Immature natural killer cell (primary cell): ENCODE data around the gene AGBL1. TPM values are rescaled to one million over a fixed set of nuclear protein-coding genes. Genes with fewer than 3 reads are reported as not detected.

ENCODE experiments used
- DNase-seq, 3 donors: peaks; one replicate each; pipeline ENCODE4 v3.0.0; 2022; ENCODE audit warnings: mixed read lengths in 1 of 3
- H3K27ac Mint-ChIP-seq, 6 donors: one replicate each; pipeline ENCODE4 v1.8.0; 2020; ENCODE audit warnings: mixed read lengths in 6 of 6, mild to moderate bottlenecking in 5 of 6, inconsistent platforms in 4 of 6, moderate library complexity in 3 of 6
- H3K27me3 Mint-ChIP-seq, 3 donors: one replicate each; pipeline ENCODE4 v1.8.0; 2020 to 2021; ENCODE audit warnings: low read depth in 3 of 3, mild to moderate bottlenecking in 3 of 3, mixed read lengths in 3 of 3, moderate library complexity in 3 of 3, inconsistent platforms in 1 of 3
- H3K36me3 Mint-ChIP-seq, 3 donors: one replicate each; pipeline ENCODE4 v1.8.0; 2020; ENCODE audit warnings: mixed read lengths in 3 of 3, inconsistent platforms in 2 of 3, mild to moderate bottlenecking in 2 of 3
- H3K4me1 Mint-ChIP-seq, 2 donors: one replicate each; pipeline ENCODE4 v1.8.0; 2020; ENCODE audit warnings: inconsistent platforms in 2 of 2, mild to moderate bottlenecking in 2 of 2, mixed read lengths in 2 of 2, moderate library complexity in 1 of 2
- H3K4me3 Mint-ChIP-seq, 5 donors: one replicate each; pipeline ENCODE4 v1.8.0; 2020; ENCODE audit warnings: mild to moderate bottlenecking in 5 of 5, mixed read lengths in 5 of 5, inconsistent platforms in 3 of 5, moderate library complexity in 3 of 5
- H3K9me3 Mint-ChIP-seq, 6 donors: one replicate each; pipeline ENCODE4 v1.8.0; 2020; ENCODE audit warnings: mild to moderate bottlenecking in 6 of 6, mixed read lengths in 6 of 6, inconsistent platforms in 4 of 6, moderate library complexity in 3 of 6
- polyA plus RNA-seq, 3 donors: library from polyadenylated mRNA; unstranded; fragments of 300-500 nt; fragmentation: Illumina TruSeq; gene quantifications; one replicate each; pipeline ENCODE4 v1.2.3, GENCODE V29; 2021

Gene AGBL1
- polyA plus RNA-seq, 3 donors from 2014 or later = not detected

GRCh38 chr15:86161250-86161649 is 81.6 kb downstream of the AGBL1 start:
- no peak overlapping the region for H3K27ac Mint-ChIP-seq
- no peak for DNase-seq
- no peak overlapping the region for H3K4me3 Mint-ChIP-seq
- no peaks in the 10 kb centered on the region for H3K36me3 Mint-ChIP-seq
- no peaks in the 10 kb centered on the region for H3K4me1 Mint-ChIP-seq
- H3K27me3 Mint-ChIP-seq = peaks cover 0 to 3% (median 0%) of the 10 kb centered on the region in 3 donors
- H3K9me3 Mint-ChIP-seq = peaks cover 0 to 2% (median 0%) of the 10 kb centered on the region in 6 donors

DNA sequence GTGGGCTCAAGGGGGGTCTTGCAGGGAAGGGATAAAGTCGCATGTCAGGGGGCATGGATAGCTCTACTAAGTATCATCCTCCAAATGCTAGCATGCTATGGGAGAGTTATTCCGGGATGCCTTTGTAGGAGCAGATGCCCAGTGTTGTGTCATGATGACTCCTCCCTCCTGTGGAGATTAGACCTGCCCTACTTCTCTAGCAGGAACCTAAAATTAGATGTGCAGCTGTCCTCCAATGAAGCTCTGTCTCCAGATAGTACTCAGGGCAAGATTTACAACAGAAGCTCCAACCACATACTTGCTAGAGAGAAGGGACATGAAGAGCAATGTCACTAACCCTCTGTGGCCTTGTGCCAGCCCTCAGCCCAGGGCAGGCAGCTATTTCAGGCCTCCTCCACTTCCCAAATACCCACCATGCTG is 82.5 kb downstream of the AGBL1 start:
- H3K36me3 Mint-ChIP-seq = no peaks in the 10 kb centered on the region
- H3K27me3 Mint-ChIP-seq = peaks cover 0 to 3% (median 0%) of the 10 kb centered on the region in 3 donors
- H3K9me3 Mint-ChIP-seq = peaks cover 0 to 2% (median 0%) of the 10 kb centered on the region in 6 donors
- H3K27ac Mint-ChIP-seq = no peak overlapping the region
- no peaks in the 10 kb centered on the region for H3K4me1 Mint-ChIP-seq
- DNase-seq = no peak
- no peak overlapping the region for H3K4me3 Mint-ChIP-seq

- no peak for DNase-seq
- Mint-ChIP-seq H3K27me3 (peaks cover 0 to 2% (median 2%) of the 10 kb centered on the region in 3 donors), H3K4me3 (no peak overlapping the region), H3K36me3 (no peaks in the 10 kb centered on the region), H3K9me3 (peaks cover 0 to 2% (median 0%) of the 10 kb centered on the region in 6 donors), H3K27ac (no peak overlapping the region), H3K4me1 (no peaks in the 10 kb centered on the region)
Measured at GRCh38 chr15:86162641-86163040, 83.0 kb downstream of the AGBL1 start.

DNA sequence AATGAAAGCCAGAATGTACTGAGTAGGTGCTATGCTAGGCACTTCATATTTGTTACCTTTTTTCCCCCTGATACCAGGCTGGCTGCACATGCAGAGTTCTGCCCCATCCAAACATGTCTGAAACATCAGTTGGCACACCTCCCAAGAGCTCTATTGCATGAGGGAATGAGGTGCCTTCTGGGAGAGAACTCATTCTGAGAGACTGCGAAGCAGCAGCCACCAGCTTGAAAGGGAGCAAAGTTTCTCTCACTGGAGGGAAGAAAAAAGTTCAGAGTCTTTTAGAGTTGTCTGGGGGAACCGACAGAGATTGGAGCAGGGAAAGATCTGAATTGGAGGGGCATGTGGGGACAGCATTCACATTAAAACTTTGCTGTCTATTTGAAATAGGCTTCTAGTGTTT is 84.1 kb downstream of the AGBL1 start:
- Mint-ChIP-seq H3K9me3 (peaks cover 0 to 6% (median 0%) of the 10 kb centered on the region in 6 donors), H3K27me3 (peaks cover 0 to 2% (median 0%) of the 10 kb centered on the region in 3 donors), H3K4me1 (no peaks in the 10 kb centered on the region), H3K4me3 (no peak overlapping the region), H3K36me3 (no peaks in the 10 kb centered on the region), H3K27ac (no peak overlapping the region)
- no peak for DNase-seq

DNA sequence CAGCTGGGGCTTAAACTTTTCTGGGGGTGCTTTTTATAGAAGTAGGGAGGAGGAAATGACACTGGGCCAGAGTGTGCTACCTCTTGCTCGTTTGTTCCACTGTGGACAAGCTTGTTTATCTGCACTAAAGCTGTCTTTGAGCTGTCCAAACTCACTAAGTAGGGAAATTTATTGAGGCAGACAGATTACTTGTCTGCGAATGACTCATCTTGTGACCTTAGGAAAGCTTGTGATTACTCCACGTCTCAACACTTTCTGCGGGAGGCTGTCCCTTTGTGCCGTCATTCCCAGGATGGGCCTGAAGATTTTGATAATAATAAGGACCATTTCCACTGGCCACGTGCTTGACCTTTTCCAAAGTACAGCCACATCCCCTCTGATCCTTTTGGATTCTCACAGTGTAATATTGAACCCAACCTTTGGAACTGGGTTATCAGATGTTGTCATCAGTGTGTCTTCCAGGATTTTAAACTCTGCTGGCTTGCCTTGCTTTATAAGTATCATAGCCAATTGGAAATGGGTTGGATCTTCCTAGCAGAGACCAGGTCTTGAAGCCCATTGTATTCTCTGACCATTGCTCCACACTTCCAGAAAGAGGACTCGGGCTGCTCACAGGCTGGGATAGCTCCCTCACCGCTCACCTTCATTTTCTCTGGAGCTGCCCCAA is 84.7 kb downstream of the AGBL1 start:
- Mint-ChIP-seq H3K36me3 (no peaks in the 10 kb centered on the region), H3K27me3 (peaks cover 0 to 2% (median 0%) of the 10 kb centered on the region in 3 donors), H3K9me3 (peaks cover 0 to 6% (median 0%) of the 10 kb centered on the region in 6 donors), H3K4me1 (no peaks in the 10 kb centered on the region), H3K27ac (no peak overlapping the region), H3K4me3 (no peak overlapping the region)
- DNase-seq = no peak

DNA sequence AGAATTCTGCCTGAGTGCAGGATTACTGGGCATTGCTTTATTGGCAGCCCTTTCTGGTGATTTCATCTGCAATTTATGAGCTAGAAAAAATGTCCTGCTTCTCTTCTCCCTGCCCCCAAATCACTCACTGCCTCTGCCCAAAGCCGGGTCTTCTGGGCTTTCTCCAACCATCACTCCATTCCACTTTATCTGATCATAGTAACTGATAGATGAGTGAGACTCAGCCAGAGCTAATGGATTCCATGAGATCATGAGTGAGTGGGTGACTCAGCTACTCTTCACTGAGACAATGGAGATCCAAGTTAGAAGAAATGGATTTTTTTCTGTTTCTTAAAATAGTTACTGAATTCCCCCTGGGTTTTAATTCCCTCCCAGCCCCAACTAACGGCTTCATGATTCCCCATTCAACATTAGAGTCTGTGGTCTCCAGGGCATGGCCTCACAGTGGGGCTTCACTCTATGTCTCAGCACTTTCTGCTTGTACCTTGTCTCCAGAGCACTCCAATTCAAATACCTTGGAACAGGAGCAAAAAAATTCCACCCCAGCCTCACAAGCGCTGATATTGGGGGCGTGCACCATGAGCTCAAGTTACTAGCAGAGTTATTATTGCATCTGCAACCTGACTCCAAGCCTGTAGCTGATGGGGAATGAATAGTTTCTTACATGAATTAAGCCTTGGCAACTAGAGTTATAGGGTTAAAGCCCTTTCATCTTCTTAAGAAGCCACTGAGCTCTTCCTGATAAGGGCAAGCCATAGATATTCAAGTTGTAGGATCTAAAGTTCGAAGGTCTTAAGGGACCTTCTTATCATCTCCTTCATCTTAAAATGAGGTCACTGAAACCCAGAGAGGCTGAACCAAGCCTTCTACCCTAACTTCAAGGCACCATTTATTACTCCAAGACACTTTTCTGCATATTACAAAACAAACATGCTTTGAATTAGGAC is 85.9 kb downstream of the AGBL1 start:
- Mint-ChIP-seq H3K36me3 (no peaks in the 10 kb centered on the region), H3K4me1 (no peaks in the 10 kb centered on the region), H3K27me3 (peaks cover 0 to 4% (median 2%) of the 10 kb centered on the region in 3 donors), H3K9me3 (peaks cover 0 to 5% (median 0%) of the 10 kb centered on the region in 6 donors), H3K4me3 (no peak overlapping the region), H3K27ac (no peak overlapping the region)
- DNase-seq = no peak

- Mint-ChIP-seq H3K9me3 (peaks cover 0 to 5% (median 0%) of the 10 kb centered on the region in 6 donors), H3K27me3 (peaks cover 2 to 4% (median 2%) of the 10 kb centered on the region in 3 donors), H3K4me3 (no peak overlapping the region), H3K36me3 (no peaks in the 10 kb centered on the region), H3K4me1 (no peaks in the 10 kb centered on the region), H3K27ac (no peak overlapping the region)
- no peak for DNase-seq
Measured at GRCh38 chr15:86167841-86168240, 88.2 kb downstream of the AGBL1 start.

DNA sequence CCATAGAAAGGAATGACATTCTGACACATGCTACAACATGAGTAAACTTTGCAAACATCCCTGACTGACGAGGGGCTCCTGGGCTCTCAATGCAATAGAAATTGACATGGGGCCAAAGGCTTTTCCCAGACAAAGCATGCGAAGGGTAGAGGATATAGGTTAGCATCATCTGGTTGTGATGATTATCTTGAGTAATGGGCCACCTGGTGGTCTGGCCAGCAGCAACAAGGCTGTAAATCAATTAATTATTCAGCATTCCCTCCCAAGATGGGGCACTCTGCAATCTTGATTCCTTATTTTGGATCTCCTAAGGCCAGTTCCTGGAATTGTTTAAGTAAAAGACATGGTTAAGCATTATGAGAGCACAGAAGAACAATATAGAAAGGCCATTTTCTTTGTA is 99.2 kb downstream of the AGBL1 start:
- H3K36me3 Mint-ChIP-seq = no peaks in the 10 kb centered on the region
- no peak overlapping the region for H3K4me3 Mint-ChIP-seq
- no peak for DNase-seq
- peaks cover 0 to 11% (median 4%) of the 10 kb centered on the region in 3 donors for H3K27me3 Mint-ChIP-seq
- H3K4me1 Mint-ChIP-seq = no peaks in the 10 kb centered on the region
- H3K27ac Mint-ChIP-seq = no peak overlapping the region
- peaks cover 0 to 3% (median 1%) of the 10 kb centered on the region in 6 donors for H3K9me3 Mint-ChIP-seq

DNA sequence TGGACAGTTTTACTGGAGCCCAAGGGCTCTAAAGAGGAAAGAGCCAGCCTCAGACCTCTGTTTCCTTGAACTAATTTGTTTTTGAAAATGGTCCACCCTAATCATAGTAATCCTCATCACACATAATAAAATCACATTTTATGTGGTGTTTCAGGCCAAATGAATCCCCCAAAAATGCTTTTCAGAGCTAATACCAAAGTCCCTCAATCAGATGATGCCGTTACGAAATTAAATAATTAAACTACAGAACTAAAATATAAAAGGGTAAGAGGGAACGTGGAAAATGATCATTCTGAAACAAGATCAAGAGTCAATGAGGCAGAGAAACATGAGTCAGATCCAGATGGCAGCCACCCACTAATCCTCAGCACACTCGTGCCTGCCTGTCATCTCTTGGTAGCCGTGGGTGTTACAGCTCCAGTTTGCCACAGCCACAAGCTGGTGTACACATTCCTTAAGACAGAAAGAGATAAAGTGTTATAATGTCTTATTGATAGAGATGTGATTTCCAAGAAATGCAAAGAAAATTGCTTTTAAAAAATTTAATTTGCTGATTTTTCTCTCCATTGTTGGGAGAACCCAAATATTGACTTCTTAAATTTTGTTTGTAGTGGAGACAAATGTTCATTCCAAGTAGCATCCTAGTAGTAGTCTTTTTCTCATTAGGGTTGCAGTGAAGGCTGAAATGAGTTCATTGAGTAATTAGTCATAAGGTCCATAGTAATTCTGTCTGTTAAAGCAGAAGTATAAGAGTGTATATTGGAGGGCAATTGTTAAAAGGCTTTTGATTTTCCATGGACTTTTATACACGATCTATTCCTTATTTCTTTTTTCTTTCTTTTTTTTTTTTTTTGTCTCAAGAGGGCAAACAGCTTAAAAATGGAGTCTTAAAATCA is 104.2 kb downstream of the AGBL1 start:
- Mint-ChIP-seq H3K27ac (no peak overlapping the region), H3K4me3 (no peak overlapping the region), H3K36me3 (no peaks in the 10 kb centered on the region), H3K27me3 (peaks cover 2 to 15% (median 4%) of the 10 kb centered on the region in 3 donors), H3K4me1 (no peaks in the 10 kb centered on the region), H3K9me3 (peaks cover 0 to 6% (median 0%) of the 10 kb centered on the region in 6 donors)
- DNase-seq = no peak

- DNase-seq = no peak
- no peak overlapping the region for H3K27ac Mint-ChIP-seq
- peaks cover 0 to 1% (median 0%) of the 10 kb centered on the region in 6 donors for H3K9me3 Mint-ChIP-seq
- no peak overlapping the region for H3K4me3 Mint-ChIP-seq
- H3K4me1 Mint-ChIP-seq = no peaks in the 10 kb centered on the region
- H3K27me3 Mint-ChIP-seq = peaks cover 0 to 2% (median 0%) of the 10 kb centered on the region in 3 donors
- no peaks in the 10 kb centered on the region for H3K36me3 Mint-ChIP-seq
Measured at GRCh38 chr15:86193716-86194380, 114.2 kb downstream of the AGBL1 start.

DNA sequence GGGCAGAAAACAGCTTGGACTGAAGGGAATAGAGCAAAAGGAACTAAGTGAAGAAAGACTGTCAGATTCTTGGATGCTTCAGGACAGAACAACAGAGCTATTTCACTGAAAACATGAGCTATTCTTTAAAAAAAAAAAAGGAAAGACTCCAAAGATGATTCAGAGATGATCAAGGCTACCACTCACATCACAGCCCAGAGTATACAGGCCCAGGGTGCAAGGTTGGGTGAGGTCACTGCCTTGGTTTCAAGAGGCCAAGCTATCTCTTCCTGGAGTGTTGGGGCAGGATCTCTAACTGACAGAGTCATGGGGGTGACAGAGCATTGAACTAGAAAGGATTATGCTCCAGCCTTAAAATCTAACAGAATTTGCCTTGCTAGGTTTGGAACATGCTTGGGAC is 118.1 kb downstream of the AGBL1 start:
- Mint-ChIP-seq H3K36me3 (no peaks in the 10 kb centered on the region), H3K27me3 (peaks cover 0 to 2% (median 0%) of the 10 kb centered on the region in 3 donors), H3K27ac (no peak overlapping the region), H3K4me1 (no peaks in the 10 kb centered on the region), H3K9me3 (no peaks in the 10 kb centered on the region), H3K4me3 (no peak overlapping the region)
- DNase-seq = no peak

GRCh38 chr15:86199467-86200145 is 119.9 kb downstream of the AGBL1 start:
- Mint-ChIP-seq H3K27me3 (peaks cover 0 to 5% (median 2%) of the 10 kb centered on the region in 3 donors), H3K4me1 (no peaks in the 10 kb centered on the region), H3K9me3 (no peaks in the 10 kb centered on the region), H3K4me3 (no peak overlapping the region), H3K36me3 (no peaks in the 10 kb centered on the region), H3K27ac (no peak overlapping the region)
- DNase-seq = no peak
